GM19438 (cell line): Measurements from ENCODE around the gene C19orf18.

Experiments
- ATAC-seq: cut with Tn5 transposase; IDR thresholded peaks from one replicate; pipeline ENCODE4 v1.9.1; 2021; ENCODE audit warnings: low read depth; ENCODE audit not compliant: unreplicated experiment

Gene C19orf18

GRCh38 chr19:57949296-57949695 lies 25.0 kb downstream of the C19orf18 start:
- ATAC-seq, result no peak

- ATAC-seq, result peak; percentile 87
Observed at GRCh38 chr19:57947419-57948134, 26.8 kb downstream of the C19orf18 start, which contains the start of gene ZNF256. ZNF256 (minus strand) TSS chr19:57947706; CDS start chr19:57947474, 232 bp downstream.

DNA sequence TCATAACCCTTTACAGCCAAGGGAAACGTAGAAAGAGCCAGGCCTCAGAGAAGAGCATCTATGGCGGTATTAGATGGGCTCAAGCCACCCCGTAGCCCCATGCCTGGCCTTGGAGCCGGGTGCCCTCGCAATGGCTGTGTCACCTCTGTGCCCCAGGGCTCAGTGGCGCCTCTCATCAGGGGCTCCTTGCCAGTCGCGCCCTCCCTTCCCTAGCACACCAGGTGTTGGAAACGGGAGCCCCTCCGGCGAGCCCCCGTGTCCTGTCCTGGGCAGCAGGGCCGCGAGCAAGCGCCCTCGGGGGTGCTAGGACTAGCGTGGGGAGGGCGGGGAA lies 27.3 kb downstream of the C19orf18 start:
- no peak for ATAC-seq

DNA sequence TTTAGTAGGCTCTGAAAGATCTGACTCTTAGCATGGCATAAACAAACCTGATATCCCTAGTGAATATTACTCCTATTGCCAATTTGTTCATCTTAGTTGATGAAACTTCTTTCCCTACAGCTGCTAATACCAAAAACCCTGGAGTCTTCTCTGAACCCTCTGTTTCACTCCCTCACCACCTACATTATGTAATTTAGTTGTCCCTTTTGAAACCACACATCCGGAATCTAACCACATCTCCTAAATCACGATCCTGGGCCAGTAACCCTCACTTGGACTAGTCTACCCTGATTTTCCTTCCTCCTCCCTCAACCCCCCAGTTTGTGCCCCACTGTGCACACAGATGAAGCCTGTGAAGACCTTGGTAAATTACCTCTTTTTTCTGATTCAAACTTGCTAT lies 28.0 kb downstream of the C19orf18 start:
- no peak for ATAC-seq

GRCh38 chr19:57941593-57941992 lies 32.7 kb downstream of the C19orf18 start:
- no peak for ATAC-seq

DNA sequence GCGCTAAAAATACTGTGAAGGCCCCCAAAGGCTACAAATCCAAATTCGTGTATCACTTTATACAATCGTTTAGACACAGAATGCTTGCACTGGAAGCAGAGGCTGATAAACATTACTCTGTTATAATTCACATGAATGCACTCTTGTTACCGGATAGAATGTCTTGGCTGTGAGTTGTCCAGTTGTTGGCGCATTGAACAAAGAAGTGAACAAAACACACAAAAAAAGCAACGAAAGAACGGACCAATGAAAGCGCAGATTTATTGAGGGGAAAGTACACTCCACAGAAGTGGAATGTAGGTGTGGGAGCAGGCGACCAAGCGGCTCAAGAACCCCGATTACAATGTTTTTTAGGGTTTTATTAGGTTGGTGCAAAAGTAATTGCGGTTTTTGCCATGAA lies 38.6 kb downstream of the C19orf18 start:
- no peak for ATAC-seq

- peak; percentile 90 for ATAC-seq
Observed at GRCh38 chr19:57934820-57935665, 39.3 kb downstream of the C19orf18 start, which contains the start of gene ZNF418. ZNF418 (minus strand) TSS chr19:57935402; CDS start chr19:57933822, 1,580 bp downstream.

GRCh38 chr19:57927587-57927986 lies 46.7 kb downstream of the C19orf18 start:
- ATAC-seq, result no peak

GRCh38 chr19:57916168-57916995 lies 58.0 kb downstream of the C19orf18 start, which contains the start of gene ZNF417:
ZNF417 (minus strand) TSS chr19:57916592; CDS start chr19:57916411, 181 bp downstream.
- ATAC-seq, result peak; percentile 93

DNA sequence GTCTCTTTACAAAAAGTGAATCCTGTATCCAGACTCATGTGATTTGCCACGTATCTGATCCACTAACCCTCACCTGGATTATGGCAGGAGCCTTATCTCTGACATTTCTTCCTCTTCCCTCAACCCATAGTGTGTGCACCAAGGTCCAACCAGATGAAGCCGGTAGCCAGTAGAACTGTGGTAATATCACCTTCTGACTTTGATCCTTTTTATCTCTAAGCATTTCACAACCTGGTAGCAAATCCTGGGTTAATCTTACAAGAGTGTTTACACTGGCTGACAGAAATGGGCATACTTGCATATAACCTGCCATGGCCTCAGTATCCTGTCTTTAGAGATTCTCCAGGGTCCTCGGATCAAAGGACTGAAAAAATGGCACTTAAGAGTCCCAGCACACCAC lies 59.8 kb downstream of the C19orf18 start:
- ATAC-seq, result no peak
